CD4-positive, alpha-beta T cell treated with Interleukin-2 at 100 ng/mL for 4 hours (primary cell): ENCODE data around the gene GPR137B.

Experiments
- DNase-seq: peaks from one replicate; pipeline ENCODE4 v3.0.0-alpha.2; 2020; ENCODE audit warnings: low spot score

GPR137B gene

GRCh38 chr1:236204039-236204438 lies 61.7 kb downstream of the GPR137B start:
- DNase-seq: no peak

GRCh38 chr1:236204656-236205055 lies 62.3 kb downstream of the GPR137B start:
- no peak for DNase-seq

DNA sequence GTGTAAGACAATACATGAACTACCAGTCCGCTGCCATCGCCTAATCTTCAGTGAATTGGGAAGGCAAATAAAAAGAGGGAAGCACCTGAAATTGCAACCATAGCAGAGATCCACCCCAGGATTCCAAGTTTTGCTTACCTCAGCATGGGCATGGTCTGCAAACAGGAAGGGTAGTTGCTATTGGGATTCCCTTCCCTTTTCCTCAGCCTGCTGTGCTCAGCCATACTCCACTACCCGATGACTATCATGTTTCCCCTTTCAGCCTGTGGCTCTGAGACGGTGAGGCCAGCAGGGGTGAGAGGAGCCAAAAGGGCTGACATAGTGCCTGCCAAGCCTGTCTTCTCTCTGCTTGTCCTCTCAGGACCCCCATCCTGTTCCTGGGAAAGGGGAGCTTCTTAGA lies 64.2 kb downstream of the GPR137B start:
- DNase-seq: no peak

DNA sequence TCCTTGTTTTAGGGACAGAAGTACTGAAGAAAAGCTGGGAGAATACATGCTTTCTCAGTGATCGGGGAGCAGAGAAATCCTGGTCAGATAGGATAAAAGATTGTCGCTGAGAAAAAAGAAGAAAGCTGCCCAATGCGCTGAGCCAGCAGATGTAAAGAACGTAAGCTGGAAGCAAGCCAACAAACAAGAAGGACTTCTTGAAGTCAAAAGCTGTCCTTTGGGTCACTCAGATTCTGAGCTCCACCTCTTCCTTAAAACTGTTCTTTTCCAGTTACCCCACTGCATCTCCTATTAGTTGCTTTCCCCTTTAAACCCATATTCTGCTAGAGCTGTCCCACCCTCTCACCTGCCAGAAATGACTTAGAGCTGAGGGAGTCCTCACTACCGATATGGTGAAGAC lies 64.8 kb downstream of the GPR137B start:
- DNase-seq: no peak

DNA sequence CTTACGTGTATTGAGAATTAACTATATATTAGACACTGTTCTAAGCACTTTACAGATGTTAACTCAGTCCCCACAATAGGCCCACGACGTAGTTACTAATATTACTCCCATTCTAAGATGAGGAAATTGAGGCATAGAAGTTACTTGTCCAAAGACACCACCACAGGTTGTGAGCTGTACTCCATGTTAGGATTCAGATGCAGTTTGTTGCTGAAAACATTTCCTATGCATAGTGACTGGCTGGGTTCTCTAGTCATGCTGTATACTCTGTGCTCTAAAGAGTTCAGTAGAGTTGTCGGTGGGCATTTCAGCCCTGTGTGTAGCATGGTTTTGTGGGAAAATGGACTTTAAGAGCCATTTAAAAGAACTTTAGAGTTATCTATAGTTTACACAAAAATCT lies 65.2 kb downstream of the GPR137B start:
- DNase-seq: no peak

- DNase-seq: no peak
Measured at GRCh38 chr1:236209185-236209584, 66.8 kb downstream of the GPR137B start.

DNA sequence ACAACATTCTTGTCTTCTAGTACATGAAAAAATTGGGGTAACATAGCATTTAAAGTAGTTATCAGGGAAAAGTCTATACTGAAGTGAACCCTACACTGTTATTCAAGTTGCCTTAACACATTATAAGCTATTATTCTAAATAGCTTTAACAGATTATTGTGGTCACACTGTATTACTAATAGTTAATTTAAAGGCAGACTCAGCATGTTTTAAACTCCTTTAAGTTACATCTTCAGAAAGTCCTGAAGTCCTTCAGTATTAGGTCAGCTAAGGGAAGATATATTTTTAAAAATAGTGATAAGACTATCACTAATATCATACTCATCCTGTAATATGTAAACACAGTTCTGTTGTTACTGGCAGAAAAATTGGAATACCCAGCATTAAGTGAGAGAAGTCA lies 67.4 kb downstream of the GPR137B start:
- DNase-seq: no peak

GRCh38 chr1:236211815-236212214 lies 69.5 kb downstream of the GPR137B start:
- DNase-seq: no peak

GRCh38 chr1:236213534-236213933 lies 71.2 kb downstream of the GPR137B start:
- no peak for DNase-seq

GRCh38 chr1:236214761-236215160 lies 72.4 kb downstream of the GPR137B start:
- no peak for DNase-seq

DNA sequence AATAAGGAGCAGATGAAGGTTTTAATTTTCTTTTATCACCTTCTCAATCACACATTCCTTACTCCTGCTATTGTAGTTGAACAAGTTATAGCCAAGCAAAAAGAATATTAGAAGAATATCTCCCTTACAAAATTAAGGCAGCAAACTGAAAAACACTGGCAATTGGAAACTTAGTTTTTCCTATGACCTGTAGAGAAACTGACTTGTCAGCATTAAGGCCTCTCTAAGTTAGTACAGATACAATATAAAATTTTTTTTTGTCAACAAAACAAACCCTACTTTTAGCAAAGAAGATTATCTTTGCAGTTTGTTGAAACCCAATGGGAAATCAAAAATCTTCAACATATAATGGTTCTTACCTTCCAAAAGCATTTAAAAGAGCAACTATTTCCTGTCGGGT lies 78.1 kb downstream of the GPR137B start:
- DNase-seq: no peak

DNA sequence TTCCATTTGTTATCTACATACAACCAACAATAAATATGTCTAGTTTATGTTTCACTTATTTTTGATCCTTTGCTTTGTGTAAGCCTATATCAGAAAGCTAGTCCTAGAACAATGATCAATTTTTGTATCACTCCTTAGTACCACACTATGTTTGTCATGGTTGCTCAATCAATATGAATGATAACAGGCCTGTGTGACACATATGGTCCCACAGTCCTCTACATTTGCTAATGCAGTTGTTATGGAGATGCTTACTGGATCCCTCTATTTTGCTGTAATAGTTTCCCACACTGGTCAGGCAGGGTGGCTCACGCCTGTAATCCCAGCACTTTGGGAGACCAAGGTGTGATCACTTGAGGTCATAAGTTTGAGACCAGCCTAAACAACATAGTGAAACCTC lies 80.3 kb downstream of the GPR137B start:
- DNase-seq: no peak

- no peak for DNase-seq
Measured at GRCh38 chr1:236228411-236228810, 86.1 kb downstream of the GPR137B start.

GRCh38 chr1:236235116-236235515 lies 92.8 kb downstream of the GPR137B start:
- DNase-seq: no peak

DNA sequence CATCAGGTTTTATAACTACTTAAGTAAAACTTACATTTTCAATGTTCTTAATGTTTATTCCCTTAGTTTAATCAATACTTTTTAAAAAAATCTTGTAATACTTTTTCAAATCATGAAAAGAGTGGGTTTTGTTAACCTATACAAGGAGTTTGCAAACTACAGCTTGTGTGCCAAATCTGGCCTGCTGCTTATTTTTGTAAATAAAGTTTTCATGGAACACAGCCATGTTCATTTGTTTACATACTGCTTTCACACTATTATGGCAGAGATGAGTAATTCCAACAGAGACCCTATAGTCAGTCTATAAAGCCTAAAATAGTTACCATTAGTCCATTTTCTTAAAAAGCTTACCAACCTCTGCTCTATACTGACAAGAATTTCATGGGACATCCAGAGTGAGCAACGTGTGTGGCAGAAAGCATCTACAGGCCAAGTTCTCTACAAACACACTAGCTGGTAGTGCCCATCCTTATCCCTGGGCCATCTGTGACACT lies 96.8 kb downstream of the GPR137B start:
- no peak for DNase-seq

DNA sequence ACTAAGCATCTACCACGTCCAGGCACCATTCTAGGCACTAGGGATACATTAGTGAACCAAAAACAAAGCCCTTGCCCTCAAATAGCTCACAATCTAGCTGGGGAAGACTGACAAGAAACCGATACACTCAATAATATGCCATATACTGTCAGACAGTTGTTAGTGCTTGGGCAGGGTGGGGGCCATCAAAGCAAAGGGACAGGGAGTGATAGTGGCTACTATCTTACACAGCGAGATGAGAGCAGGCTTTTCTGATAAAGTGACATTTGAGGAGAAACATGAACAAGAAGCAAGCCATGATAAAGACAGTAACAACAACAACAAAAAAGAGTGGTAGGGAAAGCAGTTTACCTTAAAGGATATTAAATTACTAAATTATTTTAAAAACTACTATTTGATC lies 98.3 kb downstream of the GPR137B start:
- no peak for DNase-seq

DNA sequence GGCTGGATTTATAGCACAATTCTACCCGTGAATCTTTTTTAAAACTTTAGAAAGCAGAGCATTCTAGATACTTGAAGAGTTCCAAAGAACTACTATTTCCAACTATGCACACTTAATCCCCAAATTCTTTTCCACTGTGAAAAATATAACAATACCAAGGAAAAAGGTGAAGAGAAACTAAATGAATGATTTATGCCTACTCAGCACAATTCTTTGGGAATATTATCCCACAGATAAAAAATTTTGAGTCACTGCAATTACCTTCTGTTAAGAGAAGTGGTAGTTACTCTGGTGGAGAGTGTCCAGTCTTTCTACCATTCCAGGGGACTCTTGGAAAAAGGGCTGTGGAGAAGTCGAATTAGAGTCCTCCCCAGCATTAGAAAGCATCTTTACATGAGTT lies 100.2 kb downstream of the GPR137B start:
- DNase-seq: no peak

DNA sequence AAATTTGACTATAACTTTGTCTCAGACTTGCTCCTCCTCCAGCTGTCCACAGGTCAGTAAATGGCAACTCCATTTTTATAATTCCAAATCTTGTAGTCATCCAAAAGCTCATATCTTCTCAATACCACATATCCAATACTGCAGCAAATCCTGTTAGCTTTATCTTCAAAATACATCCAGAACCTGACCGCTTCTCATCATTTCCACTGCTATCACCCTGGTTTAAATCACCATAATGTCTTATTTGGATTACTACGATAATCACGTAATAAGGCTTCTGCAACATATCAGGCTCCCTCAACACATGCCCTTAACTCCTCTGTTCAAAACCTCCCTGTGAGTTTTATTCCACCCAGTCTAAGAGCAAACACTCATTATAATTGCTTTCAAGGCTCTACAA lies 104.9 kb downstream of the GPR137B start:
- no peak for DNase-seq

DNA sequence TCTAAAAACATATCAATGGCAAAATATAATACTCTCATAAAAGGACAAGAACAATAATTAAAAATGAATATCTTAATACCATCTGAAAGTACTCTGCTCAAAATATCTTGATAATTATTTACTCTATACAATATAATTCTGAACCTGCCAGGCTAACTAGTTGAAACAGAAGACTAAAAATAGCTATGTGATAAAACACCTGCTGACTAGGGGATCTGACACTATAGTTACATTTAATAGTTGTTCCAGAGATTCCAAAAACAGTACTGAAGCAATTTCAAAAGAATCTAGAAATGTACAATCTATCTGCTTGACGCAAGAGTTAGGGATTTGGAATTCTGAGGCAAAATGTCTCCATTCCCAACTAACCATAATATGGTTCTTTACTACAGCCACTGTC lies 109.2 kb downstream of the GPR137B start:
- no peak for DNase-seq

- DNase-seq: no peak
Measured at GRCh38 chr1:236253119-236253518, 110.8 kb downstream of the GPR137B start.

DNA sequence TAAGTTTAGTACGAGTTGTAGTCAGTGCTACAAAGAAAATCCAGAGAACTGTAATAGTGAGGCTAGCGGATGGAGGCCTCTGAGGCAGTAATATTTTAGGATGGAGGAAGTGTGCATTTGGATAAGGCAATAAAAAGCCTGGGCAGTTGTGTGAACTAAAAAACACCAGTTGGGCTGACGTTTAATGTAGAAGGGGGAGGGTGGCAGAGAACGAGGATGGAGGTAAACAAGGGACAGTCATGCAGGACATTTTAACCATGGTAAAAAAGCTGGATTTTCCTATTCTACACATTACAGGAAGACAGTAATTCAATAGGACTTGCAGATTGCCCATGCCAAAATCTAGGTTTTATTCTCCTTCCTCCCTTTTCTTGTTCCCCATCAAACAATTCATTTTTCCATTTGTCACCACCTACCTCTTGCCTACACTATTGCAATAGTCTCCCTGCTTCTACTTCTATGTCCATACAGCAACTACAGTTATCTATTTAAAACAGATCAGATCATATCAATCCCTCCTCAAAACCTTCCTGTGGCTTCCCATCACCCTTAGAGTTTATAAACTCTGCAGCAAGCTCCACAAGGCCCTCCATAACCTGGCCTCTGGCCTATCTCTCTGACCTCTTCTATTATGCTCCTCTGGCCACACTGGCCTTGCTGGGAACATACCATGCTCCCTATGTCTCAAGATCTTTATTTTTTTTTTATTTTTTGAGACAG lies 111.7 kb downstream of the GPR137B start:
- DNase-seq: no peak

DNA sequence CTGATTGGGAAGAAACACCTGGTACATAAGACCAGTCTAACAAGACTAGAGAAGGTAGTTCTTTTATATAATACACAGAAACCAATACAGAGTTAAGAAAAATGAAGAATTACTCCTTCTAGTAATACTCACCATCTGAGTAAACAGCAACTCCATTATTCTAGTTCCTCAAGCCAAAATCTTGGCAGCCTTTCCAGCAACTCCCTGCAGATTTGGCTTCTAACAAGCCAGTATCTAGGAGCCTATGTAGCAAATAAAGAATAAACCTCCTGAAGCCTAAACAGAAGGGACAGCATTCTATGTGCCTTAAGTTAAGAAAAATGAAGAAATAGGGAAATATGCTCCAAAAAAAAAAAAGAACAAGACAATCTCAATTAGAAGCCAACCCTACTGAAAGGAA lies 114.9 kb downstream of the GPR137B start:
- DNase-seq: no peak

- DNase-seq: no peak
Measured at GRCh38 chr1:236258114-236258622, 115.8 kb downstream of the GPR137B start.
